B cell (primary cell): ENCODE data around the gene ATP6V1G2. TPM values are rescaled to one million over a fixed set of nuclear protein-coding genes. Genes with fewer than 3 reads are reported as not detected.

Source experiments
- ATAC-seq: fragments of 200-7000 bp; cut with Tn5 transposase; one replicate; pipeline ENCODE4 v1.10.0; 2021; ENCODE audit warnings: low read depth, mild to moderate bottlenecking, moderate number of reproducible peaks, moderate library complexity
- CTCF ChIA-PET: fragments of 350-600 bp; sonication (Branson Sonifier 250); formaldehyde crosslinking; loops from one replicate; lab custom pipeline; 2021; ENCODE audit warnings: antibody characterized with exemption, inconsistent platforms; lab: Charles Lee
- POLR2A ChIA-PET: fragments of 350-600 bp; sonication (Branson Sonifier 250); formaldehyde crosslinking; loops from one replicate; lab custom pipeline; 2021; ENCODE audit warnings: antibody characterized with exemption; lab: Charles Lee
- DNase-seq: peaks from one replicate; pipeline ENCODE4 v3.0.0; 2013
- H2AFZ ChIP-seq: 2 replicates; pipeline ENCODE4 v1.6.1; 2012; ENCODE audit warnings: mild to moderate bottlenecking, low read depth, low read length; ENCODE audit not compliant: insufficient read depth, poor library complexity, severe bottlenecking
- H3K27ac ChIP-seq, 2 donors: 1 replicate in 1 of 2; 2 replicates in 1 of 2; pipeline ENCODE4 v1.5.1; 2012 to 2013; ENCODE audit warnings: low read length in 2 of 2, mild to moderate bottlenecking in 2 of 2, moderate library complexity in 1 of 2
- H3K27me3 ChIP-seq, 4 experiments: fragments of 200-600 bp in 1 of 4; sonication (generic) in 1 of 4; replicated peaks in 1 of 4; 1 replicate in 2 of 4; 2 replicates in 2 of 4; pipeline versions ENCODE4 v1.6.1 to v1.7.0; 2013 to 2016; ENCODE audit warnings: low read length in 3 of 4, mild to moderate bottlenecking in 2 of 4, mixed read lengths in 1 of 4, moderate library complexity in 1 of 4; ENCODE audit not compliant: insufficient read depth in 4 of 4, control insufficient read depth in 3 of 4; ENCODE audit errors: control extremely low read depth in 1 of 4
- H3K36me3 ChIP-seq, 2 experiments: replicated peaks in 1 of 2; 1 replicate in 1 of 2; 2 replicates in 1 of 2; pipeline versions ENCODE4 v1.6.1 to v1.7.1; 2013; ENCODE audit warnings: low read length in 1 of 2; ENCODE audit not compliant: insufficient read depth in 2 of 2, control insufficient read depth in 1 of 2; ENCODE audit errors: control extremely low read depth in 1 of 2, extremely low read depth in 1 of 2
- H3K4me1 ChIP-seq, 2 donors: fragments of 200-600 bp in 1 of 2; sonication (generic) in 1 of 2; 1 replicate in 1 of 2; 2 replicates in 1 of 2; pipeline versions ENCODE4 v1.5.1 to v1.6.1; 2013 to 2017; ENCODE audit warnings: low read length in 2 of 2; ENCODE audit not compliant: control insufficient read depth in 2 of 2, insufficient read depth in 2 of 2
- H3K4me2 ChIP-seq: replicated peaks from 2 replicates; pipeline ENCODE3; 2012; ENCODE audit warnings: mild to moderate bottlenecking, low read depth, low read length; ENCODE audit not compliant: poor library complexity, severe bottlenecking
- H3K4me3 ChIP-seq, 5 experiments: fragments of 200-600 bp in 1 of 5; sonication (generic) in 1 of 5; 1 replicate in 3 of 5; 2 replicates in 2 of 5; pipeline versions ENCODE4 v1.5.1 to v1.7.0; 2011 to 2016; ENCODE audit warnings: low read length in 4 of 5, mild to moderate bottlenecking in 4 of 5, low read depth in 2 of 5, control low read depth in 1 of 5, moderate library complexity in 1 of 5; ENCODE audit not compliant: insufficient read depth in 1 of 5; ENCODE audit errors: control extremely low read depth in 1 of 5, extremely low read depth in 1 of 5
- H3K79me2 ChIP-seq: fragments of 200-600 bp; sonication (generic); one replicate; pipeline ENCODE4 v1.6.0; 2016; ENCODE audit warnings: low read length; ENCODE audit not compliant: control insufficient read depth, insufficient read depth
- H3K9ac ChIP-seq: fragments of 200-600 bp; sonication (generic); 2 replicates; pipeline ENCODE4 v1.6.1; 2017; ENCODE audit warnings: mild to moderate bottlenecking, low read length, moderate library complexity
- H3K9me3 ChIP-seq, 3 donors: one replicate each; pipeline versions ENCODE4 v1.6.1 to v1.7.1; 2013; ENCODE audit warnings: low read length in 2 of 3; ENCODE audit not compliant: control insufficient read depth in 2 of 3, insufficient read depth in 1 of 3; ENCODE audit errors: control extremely low read depth in 1 of 3
- H4K20me1 ChIP-seq: 2 replicates; pipeline ENCODE4 v1.6.0; 2012; ENCODE audit warnings: mild to moderate bottlenecking, low read length; ENCODE audit not compliant: insufficient read depth, control insufficient read depth, poor library complexity, severe bottlenecking
- H3K27ac Mint-ChIP-seq: one replicate; pipeline ENCODE4 v1.8.0; 2021; ENCODE audit warnings: mixed read lengths
- H3K27me3 Mint-ChIP-seq: one replicate; pipeline ENCODE4 v1.8.0; 2021; ENCODE audit warnings: mixed read lengths
- H3K4me1 Mint-ChIP-seq: one replicate; pipeline ENCODE4 v1.8.0; 2021; ENCODE audit warnings: mixed read lengths
- H3K4me3 Mint-ChIP-seq: one replicate; pipeline ENCODE4 v1.8.0; 2021; ENCODE audit warnings: mixed read lengths
- H3K9me3 Mint-ChIP-seq: one replicate; pipeline ENCODE4 v1.8.0; 2022; ENCODE audit warnings: mixed read lengths; ENCODE audit not compliant: insufficient read depth
- EZH2 ChIP-seq: IDR thresholded peaks from 2 replicates; pipeline ENCODE4 v1.6.1; 2012; ENCODE audit warnings: borderline replicate concordance, low read depth, mild to moderate bottlenecking, moderate library complexity, low read length; ENCODE audit not compliant: insufficient read depth, poor library complexity, severe bottlenecking
- WGBS: methylation state at CpG from one replicate; pipeline ENCODE4 v1.1.5; 2013; ENCODE audit warnings: missing lambda C conversion rate; ENCODE audit not compliant: insufficient coverage; 5-methylcytosine and 5-hydroxymethylcytosine counted together
- intact Hi-C: fragments of 100-400 bp; cut with micrococcal nuclease; formaldehyde crosslinking; loops from one replicate; pipeline ENCODE4 v1.10.0; 2022
- polyA plus RNA-seq: library from polyadenylated mRNA; depleted of rRNA; stranded (reverse); fragments of >200 nt; gene quantifications from 2 replicates; pipeline ENCODE4 v1.2.3, GENCODE V29; 2012
- total RNA-seq, 2 donors: library from RNA; stranded (reverse); fragments of 120-200 nt in 1 of 2; gene quantifications; 1 replicate in 1 of 2; 2 replicates in 1 of 2; pipeline versions ENCODE4 v1.2.3 to v1.2.4, GENCODE V29; 2013 to 2022
- TF ChIP-seq, protein P1 (sequence below): fragments of 200-600 bp; IDR thresholded peaks from one replicate; pipeline ENCODE4 v1.8.0; 2022; ENCODE audit warnings: antibody characterized with exemption, mild to moderate bottlenecking

The ATP6V1G2 gene
- total and polyA plus RNA-seq, 2 donors (not counting 1 experiment from before 2014, with no cell fraction given): 3.3 to 4.5 TPM

DNA sequence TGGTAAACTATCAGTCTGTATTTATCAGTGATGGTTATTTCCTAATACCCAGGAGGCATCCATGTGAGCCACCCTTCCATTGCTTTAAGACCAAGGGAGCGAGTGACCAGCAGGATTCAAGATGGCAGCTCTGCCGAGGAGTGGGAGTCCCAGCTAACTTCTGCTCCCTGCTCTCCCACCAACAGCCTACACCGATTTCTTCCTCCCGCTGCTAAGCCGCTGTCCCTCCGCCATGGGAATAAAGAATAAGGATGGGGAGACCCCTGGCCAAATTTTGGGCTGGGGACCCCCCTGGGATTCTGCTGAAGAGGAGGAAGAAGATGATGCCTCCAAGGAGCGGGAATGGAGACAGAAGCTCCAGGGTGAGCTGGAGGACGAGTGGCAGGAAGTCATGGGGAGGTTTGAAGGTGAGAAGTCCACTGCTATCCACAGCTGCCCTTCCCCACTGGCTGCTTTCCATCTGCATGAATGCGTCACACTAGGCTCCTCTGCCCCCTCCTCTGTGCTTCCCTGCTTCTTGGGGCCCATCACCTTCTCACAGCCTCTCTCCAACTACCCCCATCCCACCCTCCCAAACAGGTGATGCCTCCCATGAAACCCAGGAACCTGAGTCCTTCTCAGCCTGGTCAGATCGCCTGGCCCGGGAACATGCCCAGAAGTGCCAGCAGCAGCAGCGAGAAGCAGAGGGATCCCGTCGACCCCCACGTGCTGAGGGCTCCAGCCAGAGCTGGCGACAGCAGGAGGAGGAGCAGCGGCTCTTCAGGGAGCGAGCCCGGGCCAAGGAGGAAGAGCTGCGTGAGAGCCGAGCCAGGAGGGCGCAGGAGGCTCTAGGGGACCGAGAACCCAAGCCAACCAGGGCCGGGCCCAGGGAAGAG, 11.3 kb upstream of the ATP6V1G2 start:
- TF ChIP-seq, protein P1, sequence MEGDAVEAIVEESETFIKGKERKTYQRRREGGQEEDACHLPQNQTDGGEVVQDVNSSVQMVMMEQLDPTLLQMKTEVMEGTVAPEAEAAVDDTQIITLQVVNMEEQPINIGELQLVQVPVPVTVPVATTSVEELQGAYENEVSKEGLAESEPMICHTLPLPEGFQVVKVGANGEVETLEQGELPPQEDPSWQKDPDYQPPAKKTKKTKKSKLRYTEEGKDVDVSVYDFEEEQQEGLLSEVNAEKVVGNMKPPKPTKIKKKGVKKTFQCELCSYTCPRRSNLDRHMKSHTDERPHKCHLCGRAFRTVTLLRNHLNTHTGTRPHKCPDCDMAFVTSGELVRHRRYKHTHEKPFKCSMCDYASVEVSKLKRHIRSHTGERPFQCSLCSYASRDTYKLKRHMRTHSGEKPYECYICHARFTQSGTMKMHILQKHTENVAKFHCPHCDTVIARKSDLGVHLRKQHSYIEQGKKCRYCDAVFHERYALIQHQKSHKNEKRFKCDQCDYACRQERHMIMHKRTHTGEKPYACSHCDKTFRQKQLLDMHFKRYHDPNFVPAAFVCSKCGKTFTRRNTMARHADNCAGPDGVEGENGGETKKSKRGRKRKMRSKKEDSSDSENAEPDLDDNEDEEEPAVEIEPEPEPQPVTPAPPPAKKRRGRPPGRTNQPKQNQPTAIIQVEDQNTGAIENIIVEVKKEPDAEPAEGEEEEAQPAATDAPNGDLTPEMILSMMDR: no peak
- no peak for TF ChIP-seq EZH2
- peak overlapping the region; percentile 92 for H3K4me2 ChIP-seq
- ATAC-seq (no peak), DNase-seq (no peak)
- Mint-ChIP-seq H3K27me3 (no peaks in the 10 kb centered on the region), H3K27ac (peak overlapping the region; percentile 32), H3K4me3 (peak overlapping the region; percentile 45), H3K9me3 (no peaks in the 10 kb centered on the region), H3K4me1 (peaks cover 72% of the 10 kb centered on the region)
- H3K27me3 ChIP-seq: no peaks in the 10 kb centered on the region
- CTCF ChIA-PET: interaction anchor here (1.2 to 29.4 kb wide), 3 partner anchors 12 to 169 kb away, joined by 4 to 2241 read pairs (median 22); partner anchors contain the start of genes LST1, LTB, NCR3 and TNF
- H2AFZ ChIP-seq: no peak overlapping the region
- H3K9ac ChIP-seq: peak overlapping the region; percentile 54
- peak overlapping the region in 4 of 5 experiments; percentile 32 to 61 (median 42) for H3K4me3 ChIP-seq
- intact Hi-C loops: loop anchor here (2.0 kb wide), 1 partner anchor 23 kb away; no protein-coding TSS in a partner anchor
- peaks cover 0 to 3% of the 10 kb centered on the region in 2 experiments for H3K36me3 ChIP-seq
- WGBS: 53% methylated on average over 19 of the region's 24 CpGs
- H3K4me1 ChIP-seq: peaks cover 68 to 69% of the 10 kb centered on the region in 2 donors
- H3K27ac ChIP-seq: peak overlapping the region; percentile 80 to 87
- POLR2A ChIA-PET: interaction anchor here (0.7 to 42.6 kb wide), 2 partner anchors 27 to 1516 kb away, joined by 5 to 1450 read pairs; partner anchors contain the start of genes HLA-DPA1, LST1, LTA and LTB
- H3K79me2 ChIP-seq: peaks cover 55% of the 10 kb centered on the region
- H4K20me1 ChIP-seq: peaks cover 20% of the 10 kb centered on the region
- no peaks in the 10 kb centered on the region for H3K9me3 ChIP-seq
